Measurements from ENCODE around the gene SDC4.
A peak's percentile ranks its signal among the peaks of the same experiment; 100 is the strongest.

SDC4 gene

DNA sequence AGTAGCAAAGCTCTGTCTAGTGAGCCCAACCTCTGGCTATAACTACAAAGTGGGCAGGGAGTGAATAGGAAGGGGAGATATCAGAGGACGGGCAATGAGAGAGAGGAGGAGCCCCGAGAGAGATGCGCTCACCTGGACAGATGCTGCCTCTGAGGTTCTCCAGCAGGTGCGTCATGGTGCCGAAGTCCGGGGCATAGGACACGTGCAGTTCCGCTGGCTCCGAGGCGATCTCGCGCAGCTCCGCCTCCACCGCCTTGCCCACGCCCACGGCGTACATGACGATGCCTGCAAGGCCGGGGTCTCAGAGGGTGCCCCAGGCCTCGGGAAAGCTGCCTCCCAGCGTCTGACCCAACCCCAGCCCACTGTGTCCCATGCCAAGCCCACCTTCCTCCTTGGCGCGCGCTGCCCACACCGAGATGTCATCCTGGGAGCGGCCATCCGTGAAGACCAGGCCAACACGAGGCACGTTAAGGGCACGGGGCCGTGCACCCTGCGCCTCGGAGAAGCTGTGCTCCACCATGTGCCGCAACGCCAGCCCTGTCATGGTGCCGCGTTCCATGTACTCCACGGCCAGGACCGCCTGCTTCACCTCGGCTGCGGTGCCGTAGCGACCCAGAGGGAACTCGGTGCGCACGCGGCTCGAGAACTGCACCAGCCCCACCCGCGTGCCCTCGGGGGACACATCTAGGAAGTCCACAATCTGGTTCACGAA is 50.3 kb downstream of the SDC4 start:
- no peak for TF ChIP-seq POLR2A (IDR thresholded peaks at IDR 0.05; ENCODE audit: low read length)
- TF ChIP-seq GATA1 (IDR thresholded peaks at IDR 0.05; ENCODE audit: low read depth, low read length), result no peak
- no peak for DNase-seq

- DNase-seq, result no peak
- TF ChIP-seq POLR2A (IDR thresholded peaks at IDR 0.05; ENCODE audit: low read length) (no peak), GATA1 (IDR thresholded peaks at IDR 0.05; ENCODE audit: low read depth, low read length) (no peak)
Measured at GRCh38 chr20:45294659-45295058, 53.6 kb downstream of the SDC4 start.

- TF ChIP-seq POLR2A (IDR thresholded peaks at IDR 0.05; ENCODE audit: low read length) (no peak), GATA1 (IDR thresholded peaks at IDR 0.05; ENCODE audit: low read depth, low read length) (no peak)
- DNase-seq, result no peak
Measured at GRCh38 chr20:45294003-45294368, 54.2 kb downstream of the SDC4 start.

DNA sequence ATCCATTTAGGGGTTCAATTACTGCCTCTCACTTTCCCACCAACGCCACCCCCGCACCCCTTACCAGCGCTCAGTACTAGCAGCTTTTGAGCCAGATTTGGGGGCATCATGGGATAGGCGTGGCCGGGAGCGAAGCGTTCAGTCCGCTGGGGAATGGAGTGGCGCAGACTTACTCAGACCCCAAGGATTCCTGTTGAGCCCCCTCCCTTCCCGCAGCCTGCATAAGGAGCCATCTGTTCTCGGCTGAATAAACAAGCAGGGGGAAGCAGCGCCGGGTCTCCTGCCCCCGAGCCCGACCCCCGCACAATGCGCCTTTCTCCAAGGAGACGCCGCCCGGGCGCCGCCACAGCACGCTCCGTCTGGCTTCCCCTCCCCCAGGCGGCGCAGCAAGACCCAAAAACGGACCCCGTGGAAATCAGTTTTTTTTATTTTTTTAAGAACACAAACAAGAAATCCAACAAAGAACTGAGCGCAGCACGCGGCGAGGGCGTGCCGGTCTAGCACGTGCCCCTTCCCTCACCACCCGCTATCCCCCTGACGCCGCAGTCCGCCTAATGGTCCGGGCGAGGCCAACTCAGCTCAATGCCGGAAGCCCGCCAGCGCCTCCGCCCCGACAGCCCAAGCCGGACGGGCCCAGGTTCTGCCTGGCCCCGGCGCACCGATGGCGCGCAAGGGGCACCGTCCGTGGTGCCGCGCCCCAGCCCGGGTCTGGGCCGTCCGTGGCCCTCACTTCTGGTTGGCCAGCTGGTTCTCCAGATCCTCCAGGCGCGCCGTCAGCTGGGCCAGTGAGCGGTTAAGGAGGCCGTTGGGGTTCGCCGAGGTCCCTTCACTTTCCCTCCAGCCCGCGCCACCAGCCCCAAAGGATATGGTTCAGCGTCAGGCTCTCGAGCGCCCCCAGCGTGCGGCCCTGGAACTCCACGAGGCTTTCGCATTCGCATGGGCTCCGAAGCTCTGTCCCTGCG is 54.9 kb downstream of the SDC4 start:
- DNase-seq, result peak; percentile 73 to 78
- TF ChIP-seq POLR2A (IDR thresholded peaks at IDR 0.05; ENCODE audit: low read length) (no peak), GATA1 (IDR thresholded peaks at IDR 0.05; ENCODE audit: low read depth, low read length) (no peak)

GRCh38 chr20:45292343-45292742 is 55.9 kb downstream of the SDC4 start:
- TF ChIP-seq GATA1 (IDR thresholded peaks at IDR 0.05; ENCODE audit: low read depth, low read length) (no peak), POLR2A (IDR thresholded peaks at IDR 0.05; ENCODE audit: low read length) (no peak)
- no peak for DNase-seq

DNA sequence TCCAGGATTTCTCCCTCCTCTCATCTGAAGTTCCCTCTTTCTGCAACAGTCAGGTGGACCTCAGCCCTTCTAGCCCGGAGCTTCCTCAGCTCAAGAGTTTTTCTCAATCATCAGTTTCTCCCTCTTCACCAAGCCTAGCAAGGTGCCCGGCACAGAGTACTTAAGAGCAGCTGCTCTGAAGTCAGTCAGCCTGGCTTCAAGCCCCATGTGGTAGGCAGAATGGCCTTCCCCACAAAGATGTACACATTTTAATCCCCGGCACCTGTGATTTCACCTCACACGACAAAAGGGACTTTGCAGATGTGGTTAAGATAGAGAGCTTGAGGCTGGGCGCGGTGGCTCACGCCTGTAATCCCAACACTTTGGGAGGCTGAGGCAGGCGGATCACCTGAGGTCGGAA is 56.7 kb downstream of the SDC4 start:
- DNase-seq, result no peak
- no peak for TF ChIP-seq POLR2A (IDR thresholded peaks at IDR 0.05; ENCODE audit: low read length)
- no peak for TF ChIP-seq GATA1 (IDR thresholded peaks at IDR 0.05; ENCODE audit: low read depth, low read length)

DNA sequence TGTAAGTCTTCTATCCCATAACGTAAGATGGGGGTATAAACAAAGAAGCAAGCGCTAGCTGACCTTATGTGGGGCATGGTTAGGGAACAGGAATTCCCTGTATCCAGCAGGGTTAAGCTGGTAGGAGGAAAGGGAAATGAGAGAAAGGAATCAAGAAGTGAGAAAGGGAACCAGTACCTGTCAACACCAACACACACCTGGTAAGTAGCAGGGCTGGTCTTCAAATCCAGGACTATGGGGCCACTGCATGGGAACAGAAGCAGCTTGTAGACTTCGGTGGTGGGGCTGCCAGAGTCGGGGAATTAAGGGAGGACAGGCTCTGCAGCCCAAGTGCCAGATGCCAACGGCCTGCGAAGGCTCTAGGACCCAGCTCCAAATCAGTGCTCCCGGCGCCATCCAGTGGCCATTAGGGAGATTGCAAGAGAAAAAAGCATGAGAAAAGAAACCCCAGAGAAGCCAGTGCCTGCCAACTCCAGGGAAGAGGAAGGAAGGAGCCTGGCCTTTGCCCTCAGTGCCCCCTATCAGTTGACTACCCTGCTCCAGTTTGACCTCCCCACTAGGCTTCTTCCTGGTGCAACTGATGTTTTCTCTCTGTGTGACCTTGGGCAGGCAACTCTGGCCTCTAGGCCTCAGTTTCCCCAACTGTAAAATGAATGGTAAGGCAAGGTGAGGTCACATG is 57.4 kb downstream of the SDC4 start:
- DNase-seq, result peak; percentile 60 to 75
- TF ChIP-seq POLR2A (IDR thresholded peaks at IDR 0.05; ENCODE audit: low read length) (no peak), GATA1 (IDR thresholded peaks at IDR 0.05; ENCODE audit: low read depth, low read length) (no peak)

- no peak for DNase-seq
- TF ChIP-seq GATA1 (IDR thresholded peaks at IDR 0.05; ENCODE audit: low read depth, low read length), result no peak
- TF ChIP-seq POLR2A (IDR thresholded peaks at IDR 0.05; ENCODE audit: low read length), result no peak
Measured at GRCh38 chr20:45289942-45290676, 58.1 kb downstream of the SDC4 start.

DNA sequence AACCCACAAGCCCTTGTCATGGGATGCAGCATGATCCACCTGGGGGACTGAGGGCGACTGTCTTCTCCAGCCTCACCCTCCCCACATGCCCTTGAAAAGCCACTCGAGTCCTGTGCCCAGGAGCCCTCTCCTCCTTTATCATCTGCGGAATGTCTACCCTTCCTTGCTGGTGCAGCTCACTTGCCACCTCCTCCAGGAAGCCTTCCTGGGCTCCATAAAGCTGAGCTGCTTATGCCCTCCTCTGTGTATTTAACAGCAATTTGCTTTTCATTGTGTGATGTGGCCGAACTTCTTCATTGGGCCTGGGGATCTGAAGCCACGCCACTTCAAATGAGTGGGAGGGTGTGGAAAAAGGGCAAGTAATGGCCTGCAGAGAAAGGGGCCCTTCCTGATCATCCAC is 59.4 kb downstream of the SDC4 start:
- DNase-seq, result no peak
- TF ChIP-seq GATA1 (IDR thresholded peaks at IDR 0.05; ENCODE audit: low read depth, low read length) (no peak), POLR2A (IDR thresholded peaks at IDR 0.05; ENCODE audit: low read length) (no peak)

- no peak for TF ChIP-seq GATA1 (IDR thresholded peaks at IDR 0.05; ENCODE audit: low read depth, low read length)
- TF ChIP-seq POLR2A (IDR thresholded peaks at IDR 0.05; ENCODE audit: low read length), result no peak
- no peak for DNase-seq
Measured at GRCh38 chr20:45288376-45288775, 59.8 kb downstream of the SDC4 start.

DNA sequence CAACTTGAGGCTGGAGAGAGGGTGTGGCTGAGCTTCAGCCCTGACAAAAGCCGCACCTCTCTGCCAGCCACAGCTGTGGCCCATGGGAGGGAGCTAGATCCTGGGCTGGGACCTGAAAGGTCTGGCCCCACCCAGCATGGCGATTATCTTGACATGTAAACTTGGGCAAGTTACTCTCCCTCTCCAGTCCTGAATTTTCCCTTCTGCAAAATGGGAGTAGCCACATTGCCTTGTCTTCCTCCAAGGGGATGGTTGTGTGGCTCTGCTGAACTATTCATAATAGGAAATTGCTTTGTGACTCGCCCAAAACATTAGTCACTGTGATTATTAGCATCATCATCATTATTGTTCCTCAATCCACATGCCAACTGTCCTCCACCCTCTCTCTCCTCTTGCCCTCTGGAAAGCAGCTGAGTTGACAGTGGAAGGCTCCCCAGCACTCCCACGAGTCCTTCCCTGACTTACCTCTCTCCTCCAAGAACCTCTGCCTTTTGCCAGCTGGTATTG is 64.6 kb downstream of the SDC4 start:
- no peak for DNase-seq
- TF ChIP-seq GATA1 (IDR thresholded peaks at IDR 0.05; ENCODE audit: low read depth, low read length), result no peak
- no peak for TF ChIP-seq POLR2A (IDR thresholded peaks at IDR 0.05; ENCODE audit: low read length)

DNA sequence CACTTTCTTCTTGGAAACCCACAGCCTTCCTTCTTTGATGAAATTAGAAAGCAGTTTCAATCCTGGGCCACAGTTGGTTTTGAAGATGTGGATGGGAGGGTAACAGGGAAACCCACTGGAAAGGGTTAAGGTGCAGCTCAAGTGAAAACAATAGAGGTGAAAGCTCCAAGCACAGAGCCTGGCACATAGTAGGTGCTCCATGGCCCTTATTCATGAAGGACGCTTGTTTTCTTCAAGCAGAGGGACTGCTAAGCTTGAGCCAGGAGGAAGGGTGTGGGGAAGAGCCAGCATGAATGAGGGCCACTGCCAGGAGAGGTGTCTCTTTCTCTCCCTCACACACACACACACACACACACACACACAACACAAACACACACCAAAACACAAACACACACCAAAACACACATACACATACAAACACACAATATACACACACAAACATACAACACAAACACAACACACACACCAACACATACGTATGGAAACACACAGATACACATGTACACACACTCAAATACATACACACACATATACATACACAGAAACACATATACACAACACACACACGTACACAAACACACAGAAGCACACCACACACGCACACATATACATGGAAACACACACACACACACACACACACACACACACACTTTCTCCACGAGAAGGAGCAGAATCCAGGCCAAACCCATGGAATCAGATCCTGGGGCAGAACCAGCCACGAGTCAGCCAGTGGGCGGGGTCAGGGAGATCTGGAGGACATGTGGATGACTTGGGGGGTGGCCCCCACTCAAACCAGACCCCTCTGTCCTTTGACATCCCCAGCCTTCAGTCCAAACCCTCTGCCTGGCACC is 65.3 kb downstream of the SDC4 start:
- DNase-seq, result no peak
- TF ChIP-seq GATA1 (IDR thresholded peaks at IDR 0.05; ENCODE audit: low read depth, low read length), result no peak
- no peak for TF ChIP-seq POLR2A (IDR thresholded peaks at IDR 0.05; ENCODE audit: low read length)

Measured in erythroblast (primary cell).